ENCODE measurements around the gene C3orf22. TPM values are rescaled to one million over a fixed set of nuclear protein-coding genes. Genes with fewer than 3 reads are reported as not detected.

Gene C3orf22
- polyA plus RNA-seq, 1 donor = 0.63 TPM

- no CpG with 5 or more reads among the region's 7 CpGs for WGBS (ENCODE audit: insufficient coverage, low lambda C conversion rate)
Measured at GRCh38 chr3:126511291-126511690, 47.4 kb downstream of the C3orf22 start.

GRCh38 chr3:126510308-126510910 is 48.3 kb downstream of the C3orf22 start:
- WGBS (ENCODE audit: insufficient coverage, low lambda C conversion rate) = no CpG with 5 or more reads among the region's 22 CpGs
- no peak for DNase-seq
- no peaks in the 10 kb centered on the region for H3K9me3 ChIP-seq (ENCODE audit: control insufficient read depth, low read depth, low read length)
- H3K36me3 ChIP-seq (ENCODE audit: control insufficient read depth, insufficient read depth, low read length) = no peaks in the 10 kb centered on the region
- H3K4me1 ChIP-seq (ENCODE audit: control insufficient read depth, insufficient read depth, low read length) = no peaks in the 10 kb centered on the region
- H3K4me3 ChIP-seq (ENCODE audit: low read length) = no peak overlapping the region
- no peak overlapping the region for H3K27ac ChIP-seq (ENCODE audit: low read length)
- no peaks in the 10 kb centered on the region for H3K27me3 ChIP-seq (ENCODE audit: control insufficient read depth, insufficient read depth, low read length)

More at GRCh38 chr3:126511291-126511690, 47.4 kb downstream of the C3orf22 start:
- Histone ChIP-seq H3K36me3 (ENCODE audit: control insufficient read depth, insufficient read depth, low read length) (no peaks in the 10 kb centered on the region), H3K27me3 (ENCODE audit: control insufficient read depth, insufficient read depth, low read length) (no peaks in the 10 kb centered on the region), H3K9me3 (ENCODE audit: control insufficient read depth, low read depth, low read length) (no peaks in the 10 kb centered on the region), H3K4me3 (ENCODE audit: low read length) (no peak overlapping the region), H3K4me1 (ENCODE audit: control insufficient read depth, insufficient read depth, low read length) (no peaks in the 10 kb centered on the region), H3K27ac (ENCODE audit: low read length) (no peak overlapping the region)
- DNase-seq = no peak

- Histone ChIP-seq H3K27ac (ENCODE audit: low read length) (no peak overlapping the region), H3K4me3 (ENCODE audit: low read length) (no peak overlapping the region), H3K9me3 (ENCODE audit: control insufficient read depth, low read depth, low read length) (no peaks in the 10 kb centered on the region), H3K36me3 (ENCODE audit: control insufficient read depth, insufficient read depth, low read length) (no peaks in the 10 kb centered on the region), H3K27me3 (ENCODE audit: control insufficient read depth, insufficient read depth, low read length) (no peaks in the 10 kb centered on the region), H3K4me1 (ENCODE audit: control insufficient read depth, insufficient read depth, low read length) (no peaks in the 10 kb centered on the region)
- DNase-seq = no peak
- WGBS (ENCODE audit: insufficient coverage, low lambda C conversion rate) = no CpG with 5 or more reads among the region's 18 CpGs
Measured at GRCh38 chr3:126509597-126510307, 49.0 kb downstream of the C3orf22 start.

- no peak for DNase-seq
- Histone ChIP-seq H3K36me3 (ENCODE audit: control insufficient read depth, insufficient read depth, low read length) (no peaks in the 10 kb centered on the region), H3K9me3 (ENCODE audit: control insufficient read depth, low read depth, low read length) (no peaks in the 10 kb centered on the region), H3K27me3 (ENCODE audit: control insufficient read depth, insufficient read depth, low read length) (no peaks in the 10 kb centered on the region), H3K27ac (ENCODE audit: low read length) (no peak overlapping the region), H3K4me1 (ENCODE audit: control insufficient read depth, insufficient read depth, low read length) (no peaks in the 10 kb centered on the region), H3K4me3 (ENCODE audit: low read length) (no peak overlapping the region)
- no CpG with 5 or more reads among the region's 4 CpGs for WGBS (ENCODE audit: insufficient coverage, low lambda C conversion rate)
Measured at GRCh38 chr3:126508564-126508964, 50.2 kb downstream of the C3orf22 start.

- H3K9me3 ChIP-seq (ENCODE audit: control insufficient read depth, low read depth, low read length) = no peaks in the 10 kb centered on the region
- no peak overlapping the region for H3K4me3 ChIP-seq (ENCODE audit: low read length)
- WGBS (ENCODE audit: insufficient coverage, low lambda C conversion rate) = no CpG with 5 or more reads among the region's 9 CpGs
- DNase-seq = no peak
- H3K4me1 ChIP-seq (ENCODE audit: control insufficient read depth, insufficient read depth, low read length) = no peaks in the 10 kb centered on the region
- H3K36me3 ChIP-seq (ENCODE audit: control insufficient read depth, insufficient read depth, low read length) = no peaks in the 10 kb centered on the region
- H3K27me3 ChIP-seq (ENCODE audit: control insufficient read depth, insufficient read depth, low read length) = no peaks in the 10 kb centered on the region
- H3K27ac ChIP-seq (ENCODE audit: low read length) = no peak overlapping the region
Measured at GRCh38 chr3:126507886-126508285, 50.8 kb downstream of the C3orf22 start.

- DNase-seq = no peak
- no CpG with 5 or more reads among the region's 10 CpGs for whole genome bisulfite sequencing (ENCODE audit: insufficient coverage, low lambda C conversion rate)
- no peak overlapping the region for H3K4me3 ChIP-seq (ENCODE audit: low read length)
- no peaks in the 10 kb centered on the region for H3K36me3 ChIP-seq (ENCODE audit: control insufficient read depth, insufficient read depth, low read length)
- no peak overlapping the region for H3K27ac ChIP-seq (ENCODE audit: low read length)
- H3K27me3 ChIP-seq (ENCODE audit: control insufficient read depth, insufficient read depth, low read length) = no peaks in the 10 kb centered on the region
- H3K4me1 ChIP-seq (ENCODE audit: control insufficient read depth, insufficient read depth, low read length) = no peaks in the 10 kb centered on the region
- no peaks in the 10 kb centered on the region for H3K9me3 ChIP-seq (ENCODE audit: control insufficient read depth, low read depth, low read length)
Measured at GRCh38 chr3:126503701-126504100, 55.0 kb downstream of the C3orf22 start.

GRCh38 chr3:126502656-126503055 is 56.1 kb downstream of the C3orf22 start:
- H3K4me1 ChIP-seq (ENCODE audit: control insufficient read depth, insufficient read depth, low read length) = no peaks in the 10 kb centered on the region
- H3K4me3 ChIP-seq (ENCODE audit: low read length) = no peak overlapping the region
- no peak overlapping the region for H3K27ac ChIP-seq (ENCODE audit: low read length)
- H3K36me3 ChIP-seq (ENCODE audit: control insufficient read depth, insufficient read depth, low read length) = no peaks in the 10 kb centered on the region
- H3K27me3 ChIP-seq (ENCODE audit: control insufficient read depth, insufficient read depth, low read length) = no peaks in the 10 kb centered on the region
- no peak for DNase-seq
- H3K9me3 ChIP-seq (ENCODE audit: control insufficient read depth, low read depth, low read length) = no peaks in the 10 kb centered on the region
- WGBS (ENCODE audit: insufficient coverage, low lambda C conversion rate) = no CpG with 5 or more reads among the region's 1 CpG

GRCh38 chr3:126501736-126502135 is 57.0 kb downstream of the C3orf22 start:
- Histone ChIP-seq H3K4me1 (ENCODE audit: control insufficient read depth, insufficient read depth, low read length) (no peaks in the 10 kb centered on the region), H3K4me3 (ENCODE audit: low read length) (no peak overlapping the region), H3K27me3 (ENCODE audit: control insufficient read depth, insufficient read depth, low read length) (no peaks in the 10 kb centered on the region), H3K9me3 (ENCODE audit: control insufficient read depth, low read depth, low read length) (no peaks in the 10 kb centered on the region), H3K27ac (ENCODE audit: low read length) (no peak overlapping the region), H3K36me3 (ENCODE audit: control insufficient read depth, insufficient read depth, low read length) (no peaks in the 10 kb centered on the region)
- whole genome bisulfite sequencing (ENCODE audit: insufficient coverage, low lambda C conversion rate) = 100% methylated on average over 1 of the region's 7 CpGs
- no peak for DNase-seq

- no peaks in the 10 kb centered on the region for H3K27me3 ChIP-seq (ENCODE audit: control insufficient read depth, insufficient read depth, low read length)
- no peak overlapping the region for H3K4me3 ChIP-seq (ENCODE audit: low read length)
- no peaks in the 10 kb centered on the region for H3K36me3 ChIP-seq (ENCODE audit: control insufficient read depth, insufficient read depth, low read length)
- WGBS (ENCODE audit: insufficient coverage, low lambda C conversion rate) = no CpG with 5 or more reads among the region's 5 CpGs
- H3K9me3 ChIP-seq (ENCODE audit: control insufficient read depth, low read depth, low read length) = no peaks in the 10 kb centered on the region
- H3K4me1 ChIP-seq (ENCODE audit: control insufficient read depth, insufficient read depth, low read length) = no peaks in the 10 kb centered on the region
- no peak overlapping the region for H3K27ac ChIP-seq (ENCODE audit: low read length)
- DNase-seq = no peak
Measured at GRCh38 chr3:126501054-126501453, 57.7 kb downstream of the C3orf22 start.

GRCh38 chr3:126500016-126500415 is 58.7 kb downstream of the C3orf22 start:
- no peak for DNase-seq
- Histone ChIP-seq H3K27ac (ENCODE audit: low read length) (no peak overlapping the region), H3K4me1 (ENCODE audit: control insufficient read depth, insufficient read depth, low read length) (no peaks in the 10 kb centered on the region), H3K27me3 (ENCODE audit: control insufficient read depth, insufficient read depth, low read length) (no peaks in the 10 kb centered on the region), H3K36me3 (ENCODE audit: control insufficient read depth, insufficient read depth, low read length) (no peaks in the 10 kb centered on the region), H3K4me3 (ENCODE audit: low read length) (no peak overlapping the region), H3K9me3 (ENCODE audit: control insufficient read depth, low read depth, low read length) (no peaks in the 10 kb centered on the region)
- WGBS (ENCODE audit: insufficient coverage, low lambda C conversion rate) = no CpG with 5 or more reads among the region's 7 CpGs
